GM12801 (cell line): Measurements from ENCODE around the gene PKDCC.

Experiments
- CTCF ChIP-seq: IDR thresholded peaks from one replicate; pipeline ENCODE4 v1.5.1; 2011; ENCODE audit warnings: control low read depth; ENCODE audit not compliant: insufficient read length; ENCODE audit errors: extremely low read depth

Gene PKDCC

DNA sequence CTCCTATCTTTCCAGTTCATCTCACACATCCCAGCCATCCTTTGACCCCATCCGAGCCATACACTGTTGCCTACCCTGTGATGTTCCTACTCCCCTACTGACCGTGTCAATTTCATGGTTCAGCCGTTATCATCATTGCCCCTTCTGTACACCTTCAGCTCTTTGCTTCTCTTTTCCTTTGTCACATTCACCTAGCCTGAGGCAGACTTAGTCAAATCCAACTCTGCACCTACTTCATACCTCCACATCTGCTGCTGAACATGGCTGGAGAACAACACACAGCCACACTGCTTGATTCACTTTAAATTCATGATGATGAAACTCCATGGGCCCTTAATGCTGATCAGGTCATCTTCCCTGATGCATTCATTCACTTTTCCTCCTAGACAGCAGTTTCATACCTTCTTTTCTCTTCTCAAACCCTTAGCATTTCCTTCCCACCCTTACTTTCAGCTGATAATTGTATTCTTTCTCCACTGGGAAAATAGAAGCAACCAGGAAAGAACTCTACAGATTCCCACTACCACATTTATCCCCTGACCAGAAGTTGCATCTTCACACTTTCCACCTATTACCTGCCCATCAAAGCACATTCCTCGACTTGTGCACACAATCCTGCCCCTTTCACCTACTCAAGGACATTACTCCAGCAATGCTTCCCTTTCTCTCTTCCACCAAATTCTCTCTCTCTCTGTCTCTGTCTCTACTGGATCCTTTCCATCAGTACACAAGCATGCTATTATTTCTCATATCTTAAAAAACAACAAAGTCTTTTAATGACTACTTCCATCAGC lies 59.6 kb downstream of the PKDCC start:
- TF ChIP-seq CTCF, result no peak
